Activated naive CD4-positive, alpha-beta T cell treated with anti-CD3 and anti-CD28 coated beads, Interleukin-2, amount 50 U/mL, for 72 hours (primary cell): ENCODE data around the gene LRIT2. TPM values are rescaled to one million over a fixed set of nuclear protein-coding genes. Genes with fewer than 3 reads are reported as not detected.
"Not testable (repeated sequence)": the region's sequence is repeated elsewhere in the genome, so short reads cannot be mapped to it uniquely, and the experiment has no call there.

Experiments
- ATAC-seq, 2 donors: fragments of 150-1000 bp; cut with Tn5 transposase; 2 replicates each; pipeline ENCODE4 v1.10.0; 2021; ENCODE audit warnings: mild to moderate bottlenecking in 2 of 2, moderate library complexity in 2 of 2
- DNase-seq, 2 donors: peaks; one replicate each; pipeline ENCODE4 v3.0.0; 2021 to 2022; ENCODE audit warnings: low spot score in 2 of 2
- H3K27ac Mint-ChIP-seq, 2 donors: one replicate each; pipeline ENCODE4 v1.8.0; 2022; ENCODE audit warnings: mild to moderate bottlenecking in 2 of 2, mixed read lengths in 2 of 2
- H3K36me3 Mint-ChIP-seq, 2 donors: one replicate each; pipeline ENCODE4 v1.8.0; 2022; ENCODE audit warnings: mixed read lengths in 2 of 2
- H3K9me3 Mint-ChIP-seq, 2 donors: one replicate each; pipeline ENCODE4 v1.8.0; 2022; ENCODE audit warnings: mixed read lengths in 2 of 2
- total RNA-seq, 2 donors: library from RNA; stranded (reverse); gene quantifications; one replicate each; pipeline ENCODE4 v1.2.3, GENCODE V29; 2022

Gene LRIT2
- total RNA-seq, 2 donors from 2014 or later = not detected

DNA sequence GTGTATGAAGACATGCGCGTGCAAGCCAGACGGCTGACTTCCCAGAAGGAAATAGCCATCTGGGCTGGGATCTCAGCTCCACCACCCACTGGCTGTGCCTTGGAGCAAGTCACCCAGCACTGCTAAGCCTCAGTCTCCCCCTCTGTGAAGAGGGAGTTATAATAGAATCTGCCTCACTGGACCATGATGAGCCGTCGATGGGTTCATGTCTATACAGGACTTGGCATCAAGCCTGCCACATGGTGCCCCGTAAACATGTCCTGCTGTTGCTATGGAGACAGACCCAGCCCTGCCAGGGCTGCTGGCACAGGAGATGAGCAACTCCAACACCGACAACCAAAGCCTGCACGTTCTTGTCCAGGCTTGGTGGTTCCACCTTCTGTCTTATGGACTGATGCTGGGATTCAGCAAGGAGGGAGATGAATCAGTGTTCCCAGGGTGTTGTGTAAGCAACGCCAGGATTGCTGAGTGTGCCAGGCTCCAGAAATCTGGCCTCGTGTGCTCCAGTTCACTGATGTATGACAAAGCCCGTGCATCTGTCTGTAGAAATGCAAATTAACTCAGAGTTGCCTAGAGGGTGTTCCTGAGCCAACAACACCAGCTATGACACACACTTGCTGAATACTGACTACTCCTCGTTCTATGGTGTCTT lies 46.2 kb downstream of the LRIT2 start:
- peak; percentile 49 to 51 for ATAC-seq

DNA sequence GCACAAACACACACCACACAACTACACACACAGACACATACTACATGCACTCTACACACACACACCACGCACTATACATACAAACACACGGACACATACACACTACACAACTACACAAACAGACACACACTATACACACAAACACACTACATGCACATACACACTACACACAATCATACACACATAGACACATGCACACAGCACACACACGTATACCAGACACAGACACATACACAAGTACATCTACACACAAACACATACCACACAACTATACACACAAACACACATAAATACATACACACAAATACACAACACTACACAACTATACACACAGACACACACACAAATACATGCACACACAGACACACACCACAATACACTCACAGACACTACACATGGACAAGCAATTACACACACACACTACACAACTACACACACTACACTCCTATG lies 47.2 kb downstream of the LRIT2 start:
- Mint-ChIP-seq H3K27ac (no peak overlapping the region), H3K9me3 (no peaks in the 10 kb centered on the region), H3K36me3 (no peaks in the 10 kb centered on the region)
- DNase-seq (no peak), ATAC-seq (no peak)

More for the DNA sequence above, 46.2 kb downstream of the LRIT2 start:
- Mint-ChIP-seq H3K27ac (no peak overlapping the region), H3K9me3 (no peaks in the 10 kb centered on the region), H3K36me3 (no peaks in the 10 kb centered on the region)
- no peak for DNase-seq

DNA sequence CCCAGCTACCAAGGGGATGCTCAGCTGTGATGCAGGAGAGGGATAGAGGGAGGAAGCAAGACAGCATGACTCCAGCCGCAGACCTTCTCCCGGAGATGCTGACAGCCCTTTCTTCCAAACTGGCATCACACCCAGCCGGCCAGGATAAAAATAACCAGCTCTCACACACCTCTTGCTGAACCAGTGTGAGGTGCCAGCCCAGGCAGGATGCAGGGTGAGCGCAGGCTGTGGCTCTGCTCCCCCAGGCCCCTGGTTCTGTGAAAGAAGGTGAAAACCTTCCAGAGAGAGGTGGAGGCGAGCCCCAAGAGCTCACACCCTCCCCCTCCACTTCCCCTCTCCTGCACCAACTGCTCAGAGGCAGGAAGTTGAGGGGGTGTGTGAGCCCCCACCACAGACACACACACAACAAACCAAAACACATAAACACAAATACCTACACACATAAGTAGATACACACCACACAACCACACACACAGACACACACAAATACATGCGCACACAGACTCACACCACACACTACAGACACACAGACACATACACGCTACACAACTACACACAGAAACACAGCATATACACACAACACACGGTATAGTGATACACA lies 47.7 kb downstream of the LRIT2 start:
- no peak overlapping the region for H3K27ac Mint-ChIP-seq
- no peaks in the 10 kb centered on the region for H3K36me3 Mint-ChIP-seq
- H3K9me3 Mint-ChIP-seq = no peaks in the 10 kb centered on the region
- DNase-seq = no peak
- peak; percentile 63 to 67 for ATAC-seq

DNA sequence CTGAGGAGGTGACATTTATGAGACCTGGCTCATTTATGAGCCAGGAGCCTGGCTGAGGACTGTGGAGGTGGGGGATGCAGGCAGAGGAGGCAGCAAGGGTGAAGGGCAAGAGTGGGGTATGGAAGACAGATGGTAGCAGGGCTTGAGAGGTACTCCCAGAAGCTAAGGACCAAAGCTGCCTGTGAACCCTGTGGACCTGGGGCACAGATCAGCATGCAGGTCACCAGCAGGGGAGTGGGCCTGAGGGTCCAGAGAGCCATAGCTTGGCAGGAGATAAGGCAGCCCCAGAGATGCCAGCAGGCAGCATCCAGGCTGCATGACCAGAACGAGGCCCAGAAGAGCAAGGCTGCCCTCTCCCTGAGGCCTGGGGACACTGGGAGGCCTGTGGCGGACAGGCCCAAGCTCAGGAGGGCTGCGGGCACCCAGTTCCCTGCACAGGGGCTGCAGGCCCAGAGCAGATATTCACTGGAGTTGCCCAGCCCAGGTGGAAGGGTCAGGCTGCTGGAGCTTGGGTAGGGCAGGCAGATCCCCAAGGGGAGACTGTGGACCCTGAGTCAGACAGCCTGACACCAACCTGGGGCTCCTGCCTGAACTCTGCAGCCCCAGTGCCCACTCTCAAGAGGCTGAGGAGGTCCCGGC lies 48.4 kb downstream of the LRIT2 start:
- Mint-ChIP-seq H3K36me3 (no peaks in the 10 kb centered on the region), H3K27ac (peak overlapping the region in 1 of 2 donors; percentile 20), H3K9me3 (no peaks in the 10 kb centered on the region)
- ATAC-seq (peak; percentile 25 to 46), DNase-seq (no peak)

DNA sequence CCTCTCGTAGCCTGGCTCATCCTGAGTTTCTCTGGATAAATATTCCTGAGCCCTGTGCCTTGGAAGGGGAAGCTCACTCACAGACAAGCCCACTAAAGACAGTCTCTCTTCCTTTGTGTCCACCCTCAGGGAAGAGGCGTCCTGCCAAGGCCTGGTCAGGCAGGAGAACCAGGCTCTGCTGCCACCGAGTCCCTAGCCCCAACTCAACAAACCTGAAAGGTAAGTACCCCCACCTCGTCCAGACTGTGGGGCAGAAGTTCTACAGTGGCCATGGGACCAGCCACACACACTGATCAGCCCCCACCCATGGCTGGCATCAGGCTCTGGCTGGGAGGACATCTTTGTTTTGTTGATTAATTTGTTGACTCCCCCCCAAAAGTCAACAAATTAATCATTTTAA lies 49.0 kb downstream of the LRIT2 start:
- ATAC-seq (no peak), DNase-seq (no peak)
- Mint-ChIP-seq H3K9me3 (no peaks in the 10 kb centered on the region), H3K36me3 (no peaks in the 10 kb centered on the region), H3K27ac (peak overlapping the region in 1 of 2 donors; percentile 20)

DNA sequence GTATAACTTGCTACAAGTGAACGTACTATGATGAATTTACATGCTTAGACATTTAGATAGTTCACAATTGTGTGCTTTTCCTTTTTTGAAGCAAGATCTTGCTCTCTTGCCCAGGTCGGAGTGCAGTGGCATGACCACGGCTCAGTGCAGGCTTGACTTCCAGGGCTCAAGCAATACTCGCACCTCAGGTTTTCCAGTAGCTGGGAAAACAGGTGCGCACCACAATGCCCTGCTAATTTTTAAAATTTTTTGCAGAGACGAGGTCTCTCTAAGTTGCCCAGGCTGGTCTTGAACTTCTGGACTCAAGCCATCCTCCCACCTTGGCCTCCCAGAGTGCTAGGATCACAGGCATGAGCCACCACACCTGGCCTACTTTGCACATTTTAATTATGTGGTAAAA lies 49.9 kb downstream of the LRIT2 start:
- ATAC-seq = no peak
- DNase-seq = no peak
- no peaks in the 10 kb centered on the region for H3K36me3 Mint-ChIP-seq
- H3K27ac Mint-ChIP-seq = no peak overlapping the region
- H3K9me3 Mint-ChIP-seq = no peaks in the 10 kb centered on the region

DNA sequence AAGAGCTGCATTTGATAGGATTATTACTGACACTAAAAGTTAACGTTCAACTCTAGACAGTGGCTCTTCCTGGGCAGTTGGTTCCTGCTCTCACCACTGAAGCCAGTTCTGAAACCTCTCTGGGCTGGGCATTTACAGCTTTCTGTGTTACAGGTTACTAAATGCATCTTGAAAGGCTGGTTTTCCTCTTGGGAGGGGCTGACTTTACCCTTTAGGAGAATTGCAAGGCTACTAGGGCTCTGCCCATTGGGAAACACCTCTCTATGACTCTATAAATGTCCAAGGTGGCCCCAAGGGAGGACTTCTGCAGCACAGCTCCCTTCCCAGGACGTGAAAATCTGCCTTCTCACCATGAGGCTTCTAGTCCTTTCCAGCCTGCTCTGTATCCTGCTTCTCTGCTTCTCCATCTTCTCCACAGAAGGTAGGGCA lies 51.8 kb downstream of the LRIT2 start, which contains the start of gene GPR15LG:
Gene GPR15LG, plus strand, starts transcription at position 301 of the 429 bp plus-strand sequence. Its CDS starts 51 bp downstream, at position 352.
- H3K36me3 Mint-ChIP-seq = no peaks in the 10 kb centered on the region
- H3K9me3 Mint-ChIP-seq = no peaks in the 10 kb centered on the region
- ATAC-seq = no peak
- no peak for DNase-seq
- H3K27ac Mint-ChIP-seq = no peak within 1 kb of the TSS

DNA sequence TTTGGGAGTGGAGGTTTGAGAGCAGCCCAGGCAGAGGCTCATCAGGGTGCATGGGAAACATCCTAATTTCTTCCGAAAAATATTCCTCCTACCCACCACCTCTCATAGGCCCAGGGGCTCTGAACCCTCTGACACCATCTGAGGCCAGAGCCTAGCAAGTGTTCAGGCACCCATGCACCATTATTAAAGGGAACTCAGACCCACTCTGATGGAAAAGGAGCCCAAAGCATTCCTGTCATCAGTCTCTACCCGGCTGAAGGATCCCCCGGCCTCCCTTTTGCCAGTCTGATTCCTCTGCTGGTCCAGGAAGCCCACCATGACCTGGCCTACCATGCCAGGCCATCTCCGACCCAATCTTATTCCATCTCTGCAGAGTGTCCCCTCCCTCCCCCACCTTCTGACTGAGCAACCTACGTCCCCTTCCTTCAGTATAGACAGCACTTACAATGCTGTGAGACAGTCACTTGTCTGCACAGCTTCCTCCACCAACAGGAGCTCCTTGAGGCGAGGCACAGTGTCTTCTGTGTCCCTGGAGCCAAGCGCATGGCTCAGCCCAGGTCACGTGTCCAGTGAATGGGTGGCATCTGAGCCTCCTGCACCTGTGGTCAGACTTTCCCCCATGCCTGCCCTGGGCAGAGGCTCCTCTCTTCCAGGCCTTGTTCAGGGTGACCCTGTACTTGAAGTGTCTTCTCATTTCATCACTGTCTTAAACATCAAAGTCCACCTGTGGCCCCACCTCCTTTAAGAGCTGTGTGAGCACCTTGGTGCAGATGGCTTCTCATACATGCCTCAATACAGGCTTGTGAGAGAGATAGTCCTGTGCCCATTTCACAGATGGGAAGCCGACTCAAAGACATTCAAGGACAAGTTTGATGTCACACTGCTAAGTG lies 52.6 kb downstream of the LRIT2 start:
- Mint-ChIP-seq H3K27ac (no peak overlapping the region), H3K9me3 (no peaks in the 10 kb centered on the region), H3K36me3 (no peaks in the 10 kb centered on the region)
- DNase-seq (no peak), ATAC-seq (no peak)

DNA sequence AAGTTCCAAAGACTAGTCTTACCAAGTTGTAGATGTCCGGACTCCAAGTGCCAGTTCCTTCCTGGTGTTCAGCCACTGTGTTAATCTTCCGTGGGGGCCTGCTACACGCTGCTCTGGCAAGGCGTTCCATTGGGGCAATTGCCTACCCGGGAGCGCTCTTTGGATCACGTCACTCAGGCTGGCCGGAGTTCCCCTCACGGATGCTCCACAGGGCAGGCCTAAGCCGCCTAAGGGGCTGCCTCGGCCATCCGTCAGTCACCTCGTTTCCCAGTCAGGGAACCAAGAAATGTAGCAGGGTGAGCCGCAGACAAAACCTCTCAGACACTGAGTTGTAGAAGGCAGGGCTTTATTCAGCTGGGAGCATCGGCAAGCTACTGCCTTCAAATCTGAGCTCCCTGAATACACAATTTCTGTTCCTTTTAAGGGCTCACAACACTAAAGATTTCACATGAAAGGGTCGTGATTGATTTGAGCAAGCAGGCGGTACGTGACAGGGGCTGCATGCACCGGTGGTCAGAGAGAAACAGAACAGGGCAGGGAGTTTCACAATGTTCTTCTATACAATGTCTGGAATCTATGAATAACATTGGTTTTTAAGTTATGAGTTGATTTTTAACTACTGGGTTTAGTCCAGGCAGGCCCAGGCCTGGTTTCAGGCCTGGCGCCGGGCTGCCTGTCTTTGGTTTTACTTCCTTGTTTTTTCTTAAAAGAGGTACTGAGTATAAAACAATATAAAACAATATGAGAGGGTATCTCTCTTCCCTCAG lies 53.5 kb downstream of the LRIT2 start:
- not testable (repeated sequence) for H3K36me3 Mint-ChIP-seq, H3K9me3 Mint-ChIP-seq, DNase-seq, H3K27ac Mint-ChIP-seq, ATAC-seq

DNA sequence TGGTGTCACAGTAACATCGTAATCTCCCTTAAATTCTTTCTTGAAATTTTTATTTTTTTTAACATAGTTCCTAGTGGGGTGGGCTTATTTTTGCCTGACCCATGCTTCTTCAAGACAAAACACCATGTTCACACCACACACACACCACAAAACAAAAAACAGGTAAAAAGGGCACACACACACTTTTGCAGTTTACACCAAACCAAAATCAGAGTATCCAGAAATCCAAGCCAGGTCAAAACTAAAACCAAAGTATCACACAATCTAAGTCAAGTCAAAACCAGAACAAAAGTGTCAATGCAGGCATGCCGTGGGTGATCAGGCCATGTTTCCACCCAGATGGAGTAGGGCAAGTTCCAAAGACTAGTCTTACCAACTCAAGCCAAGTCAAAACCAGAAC lies 54.1 kb downstream of the LRIT2 start:
- H3K36me3 Mint-ChIP-seq, ATAC-seq, DNase-seq, H3K9me3 Mint-ChIP-seq, H3K27ac Mint-ChIP-seq: not testable (repeated sequence)

Other genes with a start within 250 kb of the LRIT2 start
- 100 to 1,000 TPM; 169 to 227 TPM for gene GHITM, start 86.0 kb downstream of the LRIT2 start, total RNA-seq
- gene GPR15LG, start 51.7 kb downstream of the LRIT2 start, total RNA-seq = not detected
- gene CDHR1, start 31.0 kb downstream of the LRIT2 start, total RNA-seq = 1 to 10 TPM in 1 of 2 donors, under 1 TPM in 1; 0.64 to 1.1 TPM
- gene LRIT1, start 16.0 kb upstream of the LRIT2 start, total RNA-seq = not detected
- gene RGR, start 19.5 kb upstream of the LRIT2 start, total RNA-seq = not detected
- gene CCSER2, start 103.0 kb upstream of the LRIT2 start, total RNA-seq = 10 to 100 TPM; 73.1 to 74.1 TPM